SKM-1 treated with dmso at 0.1 percent for 144 hours (cell line): ENCODE measurements around the gene SIGLECL1.

ENCODE experiments used
- DNase-seq: peaks from one replicate; lab custom pipeline; 2025; ENCODE audit not compliant: unreplicated experiment; lab: John Stamatoyannopoulos, UW

SIGLECL1 gene

GRCh38 chr19:51295382-51296126 lies 44.7 kb downstream of the SIGLECL1 start:
- DNase-seq, result no peak

GRCh38 chr19:51296336-51297093 lies 45.6 kb downstream of the SIGLECL1 start:
- no peak for DNase-seq

- DNase-seq, result no peak
These were observed 46.5 kb downstream of the SIGLECL1 start for GRCh38 chr19:51297406-51297805.

DNA sequence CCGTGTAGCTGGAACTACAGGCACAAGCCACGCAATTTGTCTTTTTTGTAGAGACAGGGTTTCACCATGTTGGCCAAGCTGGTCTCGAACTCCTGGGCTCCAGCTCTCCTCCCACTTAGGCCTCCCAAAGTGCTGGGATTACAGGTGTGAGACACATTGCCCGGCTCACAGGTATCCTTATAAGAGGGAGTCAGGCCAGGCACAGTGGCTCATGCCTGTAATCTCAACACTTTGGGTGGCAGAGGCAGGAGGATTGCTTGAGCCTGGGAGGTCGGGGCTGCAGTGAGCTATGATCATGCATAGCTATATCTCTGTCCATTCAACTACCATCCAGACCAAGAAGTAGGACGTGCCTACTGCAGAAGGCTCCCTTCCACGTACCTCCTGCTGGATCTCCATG lies 50.4 kb downstream of the SIGLECL1 start:
- DNase-seq, result no peak

GRCh38 chr19:51305479-51305878 lies 54.6 kb downstream of the SIGLECL1 start:
- DNase-seq, result no peak

- no peak for DNase-seq
These were observed 60.7 kb downstream of the SIGLECL1 start, which contains the start of gene IGLON5 for GRCh38 chr19:51311351-51312257. Gene IGLON5 (plus strand): TSS chr19:51311644. CDS start chr19:51311848, 204 bp downstream.

GRCh38 chr19:51316688-51317087 lies 65.8 kb downstream of the SIGLECL1 start:
- DNase-seq, result no peak

- no peak for DNase-seq
These were observed 66.5 kb downstream of the SIGLECL1 start for GRCh38 chr19:51317376-51317775.

- no peak for DNase-seq
These were observed 67.1 kb downstream of the SIGLECL1 start for GRCh38 chr19:51317968-51318367.
